ENCODE data around the gene STK32C. TPM values are rescaled to one million over a fixed set of nuclear protein-coding genes. Genes with fewer than 3 reads are reported as not detected.

STK32C gene
- total RNA-seq, 4 donors from 2014 or later: 9.4 to 18.1 (median 16.2) TPM

DNA sequence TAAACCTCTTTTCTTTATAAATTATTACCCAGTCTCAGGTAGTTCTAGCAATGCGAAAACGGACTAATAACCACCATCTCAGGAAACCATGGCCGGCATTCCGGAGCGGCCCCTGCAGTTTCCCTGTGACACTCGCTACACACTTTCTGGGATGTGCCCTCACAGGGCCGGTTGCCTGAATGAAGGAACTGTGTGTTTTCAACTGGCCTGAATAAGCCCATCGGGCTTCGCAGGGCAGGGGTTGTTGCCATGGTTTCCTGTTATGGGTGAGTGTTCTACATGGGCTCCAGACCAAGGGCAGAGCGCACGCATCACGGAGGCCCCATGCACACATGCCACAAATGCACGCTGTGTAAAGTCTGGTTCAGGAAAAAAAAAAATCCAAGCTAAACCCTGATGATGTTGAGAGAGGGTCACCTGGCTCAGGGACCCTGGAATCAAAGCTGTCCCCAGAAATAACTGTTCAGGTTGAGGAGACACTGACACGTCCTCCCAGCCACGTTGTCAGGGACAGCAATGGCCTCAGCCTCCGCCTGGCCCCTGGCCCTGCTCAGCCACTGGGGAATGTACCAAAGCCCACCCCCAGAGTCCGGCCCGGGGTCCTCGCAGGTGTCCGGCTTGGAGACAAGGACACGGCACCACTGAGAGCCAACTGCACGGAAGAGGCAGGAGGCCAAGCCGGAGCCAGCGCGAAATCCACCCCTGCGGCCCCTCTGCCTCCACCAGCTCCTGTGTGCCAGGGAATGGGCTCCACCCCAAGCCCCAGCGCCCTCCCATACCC is 47.9 kb downstream of the STK32C start:
- DNase-seq (ENCODE audit: low spot score in 2 of 2): no peak
- Histone ChIP-seq H3K4me3 (no peak overlapping the region), H3K27ac (no peak overlapping the region), H3K27me3 (no peaks in the 10 kb centered on the region), H3K9me3 (no peaks in the 10 kb centered on the region), H3K36me3 (no peaks in the 10 kb centered on the region), H3K4me1 (no peaks in the 10 kb centered on the region)
- 62 to 80% methylated on average over 17 to 26 of the region's 27 CpGs for WGBS, 2 donors
- TF ChIP-seq POLR2A (IDR thresholded peaks at IDR 0.05) (no peak), EP300 (IDR thresholded peaks at IDR 0.05) (no peak)
- TF ChIP-seq, protein P1, sequence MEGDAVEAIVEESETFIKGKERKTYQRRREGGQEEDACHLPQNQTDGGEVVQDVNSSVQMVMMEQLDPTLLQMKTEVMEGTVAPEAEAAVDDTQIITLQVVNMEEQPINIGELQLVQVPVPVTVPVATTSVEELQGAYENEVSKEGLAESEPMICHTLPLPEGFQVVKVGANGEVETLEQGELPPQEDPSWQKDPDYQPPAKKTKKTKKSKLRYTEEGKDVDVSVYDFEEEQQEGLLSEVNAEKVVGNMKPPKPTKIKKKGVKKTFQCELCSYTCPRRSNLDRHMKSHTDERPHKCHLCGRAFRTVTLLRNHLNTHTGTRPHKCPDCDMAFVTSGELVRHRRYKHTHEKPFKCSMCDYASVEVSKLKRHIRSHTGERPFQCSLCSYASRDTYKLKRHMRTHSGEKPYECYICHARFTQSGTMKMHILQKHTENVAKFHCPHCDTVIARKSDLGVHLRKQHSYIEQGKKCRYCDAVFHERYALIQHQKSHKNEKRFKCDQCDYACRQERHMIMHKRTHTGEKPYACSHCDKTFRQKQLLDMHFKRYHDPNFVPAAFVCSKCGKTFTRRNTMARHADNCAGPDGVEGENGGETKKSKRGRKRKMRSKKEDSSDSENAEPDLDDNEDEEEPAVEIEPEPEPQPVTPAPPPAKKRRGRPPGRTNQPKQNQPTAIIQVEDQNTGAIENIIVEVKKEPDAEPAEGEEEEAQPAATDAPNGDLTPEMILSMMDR (IDR thresholded peaks at IDR 0.05): no peak

DNA sequence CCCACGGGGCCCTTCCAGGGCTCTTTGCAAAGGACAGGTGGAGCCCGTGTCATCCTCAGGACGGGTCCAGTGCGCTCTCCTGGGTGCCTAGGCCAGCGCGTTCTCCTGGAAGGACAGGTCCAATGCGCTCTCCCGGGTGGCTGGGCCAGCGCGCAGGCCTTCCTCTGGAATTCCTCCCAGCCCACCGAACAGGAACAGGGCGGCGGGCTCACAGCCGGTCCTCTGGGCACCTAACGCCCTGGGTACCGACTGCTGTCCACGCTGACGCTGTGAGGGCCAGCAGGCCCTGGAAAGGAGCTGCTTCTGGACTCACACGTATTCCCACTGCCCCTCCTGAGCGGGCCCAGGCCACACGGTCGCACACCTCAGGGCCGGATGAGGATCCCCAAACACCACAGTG is 49.3 kb downstream of the STK32C start:
- Histone ChIP-seq H3K27me3 (no peaks in the 10 kb centered on the region), H3K27ac (no peak overlapping the region), H3K4me1 (no peaks in the 10 kb centered on the region), H3K9me3 (no peaks in the 10 kb centered on the region), H3K36me3 (no peaks in the 10 kb centered on the region), H3K4me3 (no peak overlapping the region)
- DNase-seq (ENCODE audit: low spot score in 2 of 2): no peak
- WGBS, 2 donors: 93 to 95% methylated on average over 20 to 21 of the region's 23 CpGs
- TF ChIP-seq, protein P1 (IDR thresholded peaks at IDR 0.05): no peak
- TF ChIP-seq POLR2A (IDR thresholded peaks at IDR 0.05) (no peak), EP300 (IDR thresholded peaks at IDR 0.05) (no peak)

DNA sequence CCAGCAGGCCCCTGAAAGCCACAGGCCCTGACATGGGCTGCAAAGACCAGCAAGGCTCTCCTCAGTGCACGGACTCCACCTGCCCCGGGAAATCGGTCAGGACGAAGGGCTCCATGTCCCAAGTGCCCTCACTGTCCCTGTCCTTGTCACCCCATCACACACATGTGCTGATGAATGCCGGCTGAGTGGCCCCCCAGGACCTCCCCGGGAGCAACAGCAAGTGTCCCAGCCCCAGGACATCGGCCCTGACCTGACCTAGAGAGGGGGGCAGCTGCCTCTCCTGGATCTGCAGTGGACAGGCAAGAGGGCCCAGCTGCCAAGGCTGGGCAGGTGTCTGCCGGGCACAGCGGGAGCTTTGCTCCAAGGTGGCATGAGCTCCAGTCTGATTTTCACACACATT is 49.8 kb downstream of the STK32C start:
- 89% methylated on average over 9 of the region's 9 CpGs for WGBS, 2 donors
- TF ChIP-seq EP300 (IDR thresholded peaks at IDR 0.05) (no peak), POLR2A (IDR thresholded peaks at IDR 0.05) (no peak)
- TF ChIP-seq, protein P1 (IDR thresholded peaks at IDR 0.05): no peak

DNA sequence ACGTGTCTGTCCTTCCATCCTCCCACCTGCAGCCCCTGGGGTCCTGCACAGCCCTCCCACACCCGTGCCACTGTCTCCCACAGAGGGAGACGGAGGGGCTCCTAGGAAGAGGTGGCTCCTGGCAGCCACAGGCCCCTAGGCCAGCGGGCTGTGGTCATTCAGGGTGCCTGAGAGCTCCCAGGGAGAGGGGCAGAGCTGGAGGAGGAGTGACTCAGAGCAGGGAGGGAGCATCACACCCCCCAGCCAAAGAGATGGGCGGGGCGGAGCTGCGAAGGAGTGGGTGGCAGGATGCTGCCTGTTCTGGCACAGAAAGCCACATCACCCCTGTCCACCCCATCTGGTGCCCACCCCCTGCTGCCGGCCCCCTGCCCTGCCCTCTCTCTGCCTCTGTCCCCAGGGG is 50.5 kb downstream of the STK32C start:
- no peaks in the 10 kb centered on the region for H3K9me3 ChIP-seq
- DNase-seq (ENCODE audit: low spot score in 2 of 2): no peak
- TF ChIP-seq POLR2A (IDR thresholded peaks at IDR 0.05) (no peak), EP300 (IDR thresholded peaks at IDR 0.05) (no peak)
- TF ChIP-seq, protein P1 (IDR thresholded peaks at IDR 0.05): no peak
- no peaks in the 10 kb centered on the region for H3K27me3 ChIP-seq
- no peak overlapping the region for H3K27ac ChIP-seq
- H3K4me1 ChIP-seq: no peaks in the 10 kb centered on the region
- WGBS, 2 donors: 61 to 62% methylated on average over 4 to 8 of the region's 8 CpGs
- no peaks in the 10 kb centered on the region for H3K36me3 ChIP-seq
- H3K4me3 ChIP-seq: no peak overlapping the region

More for the DNA sequence above, 49.8 kb downstream of the STK32C start:
- no peaks in the 10 kb centered on the region for H3K4me1 ChIP-seq
- H3K9me3 ChIP-seq: no peaks in the 10 kb centered on the region
- no peak for DNase-seq (ENCODE audit: low spot score in 2 of 2)
- H3K27me3 ChIP-seq: no peaks in the 10 kb centered on the region
- H3K27ac ChIP-seq: no peak overlapping the region
- no peaks in the 10 kb centered on the region for H3K36me3 ChIP-seq
- H3K4me3 ChIP-seq: no peak overlapping the region

DNA sequence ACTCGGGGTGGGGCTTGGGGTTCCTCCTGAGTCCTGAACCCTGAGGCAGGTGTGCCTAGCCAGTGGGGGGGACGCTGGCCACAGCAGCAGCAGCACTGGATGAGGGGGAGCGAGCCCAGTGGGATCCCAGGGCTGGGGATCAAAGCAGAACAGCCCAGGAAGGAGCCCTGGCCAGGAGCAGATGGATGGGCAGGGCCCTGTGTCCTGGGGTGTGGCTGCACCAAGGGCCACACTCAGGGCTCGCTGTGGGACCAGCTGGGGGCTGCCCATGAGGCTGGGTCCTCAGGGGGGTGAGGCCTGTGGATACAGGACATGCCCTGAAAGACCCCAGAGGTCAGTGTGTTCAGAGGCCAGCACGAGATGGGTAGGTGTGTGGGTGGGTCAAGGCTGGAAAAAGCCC is 50.9 kb downstream of the STK32C start:
- WGBS, 2 donors: 67 to 68% methylated on average over 3 to 5 of the region's 5 CpGs
- Histone ChIP-seq H3K4me3 (no peak overlapping the region), H3K27ac (no peak overlapping the region), H3K9me3 (no peaks in the 10 kb centered on the region), H3K27me3 (no peaks in the 10 kb centered on the region), H3K4me1 (no peaks in the 10 kb centered on the region), H3K36me3 (no peaks in the 10 kb centered on the region)
- DNase-seq (ENCODE audit: low spot score in 2 of 2): no peak
- TF ChIP-seq EP300 (IDR thresholded peaks at IDR 0.05): no peak

All from tibial nerve (tissue), 4 donors.